ENCODE measurements around the gene AOC1. TPM values are rescaled to one million over a fixed set of nuclear protein-coding genes. Genes with fewer than 3 reads are reported as not detected.

Gene AOC1
- total RNA-seq, 1 donor from 2014 or later, result 0.36 TPM

GRCh38 chr7:150895809-150896208, 43.5 kb downstream of the AOC1 start:
- no peak for DNase-seq
- intact Hi-C loops (cut with micrococcal nuclease), result loop anchor here (5.0 kb wide), 1 partner anchor 91 kb away; no protein-coding TSS in a partner anchor
- H3K27me3 ChIP-seq (ENCODE audit: low read depth), result peaks cover 48% of the 10 kb centered on the region
- H3K27ac ChIP-seq (replicated peaks), result no peak overlapping the region
- H3K36me3 ChIP-seq, result no peaks in the 10 kb centered on the region
- no peak overlapping the region for H3K4me3 ChIP-seq
- TF ChIP-seq, protein P1, sequence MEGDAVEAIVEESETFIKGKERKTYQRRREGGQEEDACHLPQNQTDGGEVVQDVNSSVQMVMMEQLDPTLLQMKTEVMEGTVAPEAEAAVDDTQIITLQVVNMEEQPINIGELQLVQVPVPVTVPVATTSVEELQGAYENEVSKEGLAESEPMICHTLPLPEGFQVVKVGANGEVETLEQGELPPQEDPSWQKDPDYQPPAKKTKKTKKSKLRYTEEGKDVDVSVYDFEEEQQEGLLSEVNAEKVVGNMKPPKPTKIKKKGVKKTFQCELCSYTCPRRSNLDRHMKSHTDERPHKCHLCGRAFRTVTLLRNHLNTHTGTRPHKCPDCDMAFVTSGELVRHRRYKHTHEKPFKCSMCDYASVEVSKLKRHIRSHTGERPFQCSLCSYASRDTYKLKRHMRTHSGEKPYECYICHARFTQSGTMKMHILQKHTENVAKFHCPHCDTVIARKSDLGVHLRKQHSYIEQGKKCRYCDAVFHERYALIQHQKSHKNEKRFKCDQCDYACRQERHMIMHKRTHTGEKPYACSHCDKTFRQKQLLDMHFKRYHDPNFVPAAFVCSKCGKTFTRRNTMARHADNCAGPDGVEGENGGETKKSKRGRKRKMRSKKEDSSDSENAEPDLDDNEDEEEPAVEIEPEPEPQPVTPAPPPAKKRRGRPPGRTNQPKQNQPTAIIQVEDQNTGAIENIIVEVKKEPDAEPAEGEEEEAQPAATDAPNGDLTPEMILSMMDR (IDR thresholded peaks at IDR 0.05; ENCODE audit: borderline replicate concordance), result no peak
- peaks cover under 1% of the 10 kb centered on the region for H3K4me1 ChIP-seq
- peaks cover 15% of the 10 kb centered on the region for H3K9me3 ChIP-seq (replicated peaks)

- TF ChIP-seq, protein P1 (IDR thresholded peaks at IDR 0.05; ENCODE audit: borderline replicate concordance), result no peak
- peaks cover 9% of the 10 kb centered on the region for H3K4me1 ChIP-seq
- intact Hi-C loops (cut with micrococcal nuclease), result loop anchor here (5.0 kb wide), 1 partner anchor 91 kb away; no protein-coding TSS in a partner anchor
- H3K9me3 ChIP-seq (replicated peaks), result peaks cover 15% of the 10 kb centered on the region
- H3K36me3 ChIP-seq, result no peaks in the 10 kb centered on the region
- no peak for DNase-seq
- no peak overlapping the region for H3K27ac ChIP-seq (replicated peaks)
- no peak overlapping the region for H3K4me3 ChIP-seq
- H3K27me3 ChIP-seq (ENCODE audit: low read depth), result peaks cover 57% of the 10 kb centered on the region
Observed at GRCh38 chr7:150896562-150897209, 44.4 kb downstream of the AOC1 start.

DNA sequence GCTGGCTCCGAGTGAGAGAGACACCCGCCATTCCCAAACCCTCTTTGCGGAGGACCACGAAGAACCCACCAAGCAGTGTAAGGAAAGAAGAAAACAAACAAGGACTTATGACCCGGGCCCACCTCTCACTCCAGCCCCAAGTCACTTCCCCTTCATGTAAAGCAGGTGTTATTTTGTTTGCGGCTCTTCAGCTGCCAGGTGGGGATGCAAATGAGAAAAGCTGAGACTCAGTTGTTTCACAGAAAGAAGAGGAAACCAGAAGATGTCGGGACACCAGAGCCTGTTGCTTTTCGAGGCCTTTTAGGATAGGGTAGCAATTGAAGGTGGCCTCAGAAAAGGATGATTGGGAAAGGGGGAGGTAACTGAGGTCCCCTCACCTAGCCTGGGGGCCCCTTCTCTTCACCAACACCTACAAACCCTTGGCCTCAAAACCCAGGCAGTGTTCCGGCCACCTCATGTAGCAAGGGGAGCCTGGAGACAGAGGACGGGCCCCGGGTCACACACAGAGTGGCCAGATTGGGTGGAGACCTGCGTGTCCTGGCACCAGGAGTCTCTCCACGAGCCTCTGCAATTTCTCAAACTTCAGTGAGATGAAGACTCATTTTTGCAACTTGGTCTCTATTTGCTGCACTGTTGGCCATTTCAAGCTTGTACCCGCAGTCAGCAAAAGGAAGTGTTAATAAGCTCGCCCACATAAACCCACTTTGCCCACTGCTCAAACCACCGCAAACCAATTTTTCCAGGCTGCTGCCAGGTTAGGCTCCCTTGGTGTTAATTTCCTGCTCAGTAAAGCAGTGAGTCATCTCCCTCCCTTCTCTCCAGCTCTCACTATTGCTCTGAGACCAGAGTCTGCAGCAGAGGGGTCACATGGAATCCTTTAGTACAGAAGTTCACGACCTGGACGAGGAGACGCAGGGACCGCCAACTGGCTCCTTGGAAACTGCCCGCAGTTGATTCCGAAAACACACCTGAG, 45.5 kb downstream of the AOC1 start:
- Histone ChIP-seq H3K36me3 (no peaks in the 10 kb centered on the region), H3K27me3 (ENCODE audit: low read depth) (peaks cover 61% of the 10 kb centered on the region), H3K4me3 (no peak overlapping the region), H3K9me3 (replicated peaks) (peaks cover 14% of the 10 kb centered on the region), H3K27ac (replicated peaks) (no peak overlapping the region), H3K4me1 (peaks cover 20% of the 10 kb centered on the region)
- intact Hi-C loops (cut with micrococcal nuclease), result loop anchor here (5.0 kb wide), 1 partner anchor 90 kb away; no protein-coding TSS in a partner anchor
- TF ChIP-seq, protein P1 (IDR thresholded peaks at IDR 0.05; ENCODE audit: borderline replicate concordance), result no peak
- DNase-seq, result no peak

DNA sequence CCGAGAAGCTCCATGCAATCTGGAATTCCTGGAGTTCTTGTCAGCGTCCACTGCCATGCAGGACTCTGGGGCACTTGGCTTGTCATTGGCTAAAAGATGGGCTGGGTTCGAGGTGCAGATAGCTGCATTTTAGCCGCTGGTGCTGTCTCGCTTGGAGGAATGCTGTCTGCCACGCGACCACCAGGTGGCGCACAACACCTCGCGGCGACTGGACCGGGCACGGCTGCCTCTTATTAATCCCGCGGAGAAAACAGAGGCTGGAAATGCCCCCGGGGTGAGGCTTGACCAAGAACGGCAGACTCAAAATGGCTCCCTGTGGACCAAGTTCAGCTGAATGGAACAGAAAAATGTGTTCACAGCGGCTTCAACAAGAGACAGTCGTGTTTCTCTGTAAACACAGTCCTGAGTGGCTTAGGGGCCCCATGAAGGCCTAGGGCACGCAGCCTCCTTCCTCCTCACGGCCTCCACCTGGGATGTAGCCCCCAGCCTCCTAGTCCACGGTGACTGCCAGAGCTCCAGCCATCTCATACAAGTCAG, 46.2 kb downstream of the AOC1 start:
- Histone ChIP-seq H3K9me3 (replicated peaks) (peaks cover 7% of the 10 kb centered on the region), H3K27ac (replicated peaks) (no peak overlapping the region), H3K36me3 (no peaks in the 10 kb centered on the region), H3K4me3 (no peak overlapping the region), H3K27me3 (ENCODE audit: low read depth) (peaks cover 66% of the 10 kb centered on the region), H3K4me1 (peaks cover 28% of the 10 kb centered on the region)
- TF ChIP-seq, protein P1 (IDR thresholded peaks at IDR 0.05; ENCODE audit: borderline replicate concordance), result peak; percentile 98
- intact Hi-C loops (cut with micrococcal nuclease), result loop anchor here (5.0 kb wide), 1 partner anchor 89 kb away; no protein-coding TSS in a partner anchor
- peak; percentile 82 for DNase-seq

- Histone ChIP-seq H3K27ac (replicated peaks) (no peak overlapping the region), H3K36me3 (no peaks in the 10 kb centered on the region), H3K27me3 (ENCODE audit: low read depth) (peaks cover 76% of the 10 kb centered on the region), H3K9me3 (replicated peaks) (no peaks in the 10 kb centered on the region), H3K4me1 (peaks cover 36% of the 10 kb centered on the region), H3K4me3 (no peak overlapping the region)
- intact Hi-C loops (cut with micrococcal nuclease), result no loop called here
- TF ChIP-seq, protein P1 (IDR thresholded peaks at IDR 0.05; ENCODE audit: borderline replicate concordance), result no peak
- no peak for DNase-seq
Observed at GRCh38 chr7:150900675-150901074, 48.4 kb downstream of the AOC1 start.

Data from left ventricle myocardium inferior (tissue), 1 donor.